Lung microvascular endothelial cell (primary cell): ENCODE results near the gene CLIC6. TPM values are rescaled to one million over a fixed set of nuclear protein-coding genes. Genes with fewer than 3 reads are reported as not detected.
"Not testable (repeated sequence)": the region's sequence is repeated elsewhere in the genome, so short reads cannot be mapped to it uniquely, and the experiment has no call there.

Source experiments
- DNase-seq, 2 donors: peaks; one replicate each; pipeline versions ENCODE4 v3.0.0 to v3.0.0-alpha.2; 2010; ENCODE audit warnings: low read depth in 2 of 2
- total RNA-seq: library from RNA; depleted of rRNA; stranded (reverse); fragments of >200 nt; gene quantifications from 2 replicates; pipeline ENCODE4 v1.2.1, GENCODE V29; 2014

Gene CLIC6
- total RNA-seq, 1 donor from 2014 or later, result not detected

DNA sequence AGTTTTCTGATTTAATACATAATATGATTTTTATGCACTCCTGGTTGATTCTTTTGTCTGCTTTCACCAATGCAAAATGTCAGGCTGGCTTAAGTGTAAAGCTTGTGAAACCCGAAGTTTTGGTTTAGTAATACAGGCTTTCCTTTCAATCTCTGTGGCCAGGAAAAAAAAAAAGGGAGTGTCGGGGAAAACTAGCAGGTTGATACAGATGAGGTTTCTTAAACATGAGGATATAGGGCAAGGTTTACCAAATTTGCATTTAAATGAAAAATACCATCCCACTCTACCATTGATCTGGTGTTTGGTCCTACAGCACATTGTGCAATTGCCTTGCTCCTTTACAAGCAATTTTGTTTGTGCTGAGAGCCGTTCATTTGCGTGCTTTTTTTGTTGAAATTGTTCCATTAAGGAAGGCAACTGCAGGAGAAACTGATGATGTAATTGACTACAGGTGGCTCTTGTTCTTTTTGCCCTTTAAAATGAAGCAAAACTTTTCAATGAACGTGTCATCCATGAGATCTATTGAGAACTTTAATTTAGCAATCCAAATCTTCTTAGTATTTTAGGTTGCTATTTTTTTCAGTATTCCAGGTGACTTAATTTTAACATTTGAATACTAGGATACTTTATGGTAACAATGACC, 22.7 kb downstream of the CLIC6 start:
- no peak for DNase-seq

DNA sequence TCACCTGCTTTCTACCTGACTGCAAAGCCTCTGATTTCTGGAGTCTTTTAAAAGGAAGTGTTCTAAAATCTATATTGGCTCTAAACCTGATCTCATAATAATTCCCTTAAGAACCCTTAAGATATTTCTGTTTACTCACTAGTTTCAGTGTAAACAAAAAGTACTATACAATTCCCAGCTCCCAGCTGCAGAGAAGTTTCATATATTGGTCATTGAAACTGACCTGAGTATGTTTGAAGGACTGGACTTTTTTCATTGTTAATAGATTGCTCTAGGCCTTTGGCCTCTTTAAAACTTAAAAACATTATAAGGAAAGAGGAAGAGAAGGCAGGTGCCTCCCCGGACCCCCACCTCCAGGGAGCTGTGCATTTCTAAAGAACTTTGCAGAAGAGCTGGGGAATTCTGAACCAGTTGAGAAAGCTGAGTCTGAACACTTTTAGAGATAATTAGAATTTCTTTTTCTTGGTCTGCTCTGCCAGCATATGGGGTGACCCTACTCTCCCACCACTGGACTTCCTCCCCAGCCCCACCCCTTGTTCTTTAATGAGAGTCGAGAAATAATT, 23.7 kb downstream of the CLIC6 start:
- no peak for DNase-seq

DNA sequence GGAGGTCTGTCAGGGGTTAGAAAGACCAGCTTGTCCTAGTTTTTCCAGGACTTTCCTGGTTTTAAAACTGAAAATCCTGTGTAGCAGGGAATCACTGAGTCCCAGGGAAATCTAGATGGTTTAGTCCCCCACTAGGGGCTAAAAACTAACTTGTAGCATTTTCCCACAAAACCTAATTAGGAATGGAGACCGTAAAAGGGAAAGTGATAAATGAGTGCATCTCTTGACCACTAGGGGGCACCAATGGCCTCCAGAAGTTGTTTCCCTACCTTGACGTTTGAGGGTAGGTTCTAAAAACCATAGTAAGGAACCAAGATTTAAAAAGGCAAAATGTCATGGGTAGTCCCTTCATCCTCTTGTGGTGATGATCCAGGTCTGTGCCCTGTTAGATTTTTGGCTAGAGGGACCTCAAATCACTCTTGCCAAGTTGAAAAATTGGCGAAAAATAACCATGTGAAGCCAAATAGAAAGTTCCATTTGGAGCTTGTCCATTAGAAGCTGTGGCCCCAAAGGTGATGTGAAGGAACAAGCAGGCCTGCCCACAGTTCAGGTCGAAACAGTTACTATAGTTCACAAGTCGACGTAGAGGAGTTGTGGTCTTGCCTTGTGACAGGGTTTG, 24.5 kb downstream of the CLIC6 start:
- peak; percentile 73 for DNase-seq

GRCh38 chr21:34695434-34695833, 26.6 kb downstream of the CLIC6 start:
- DNase-seq, result no peak

GRCh38 chr21:34696121-34696520, 27.3 kb downstream of the CLIC6 start:
- DNase-seq, result no peak

GRCh38 chr21:34697826-34698225, 29.0 kb downstream of the CLIC6 start:
- DNase-seq, result no peak

DNA sequence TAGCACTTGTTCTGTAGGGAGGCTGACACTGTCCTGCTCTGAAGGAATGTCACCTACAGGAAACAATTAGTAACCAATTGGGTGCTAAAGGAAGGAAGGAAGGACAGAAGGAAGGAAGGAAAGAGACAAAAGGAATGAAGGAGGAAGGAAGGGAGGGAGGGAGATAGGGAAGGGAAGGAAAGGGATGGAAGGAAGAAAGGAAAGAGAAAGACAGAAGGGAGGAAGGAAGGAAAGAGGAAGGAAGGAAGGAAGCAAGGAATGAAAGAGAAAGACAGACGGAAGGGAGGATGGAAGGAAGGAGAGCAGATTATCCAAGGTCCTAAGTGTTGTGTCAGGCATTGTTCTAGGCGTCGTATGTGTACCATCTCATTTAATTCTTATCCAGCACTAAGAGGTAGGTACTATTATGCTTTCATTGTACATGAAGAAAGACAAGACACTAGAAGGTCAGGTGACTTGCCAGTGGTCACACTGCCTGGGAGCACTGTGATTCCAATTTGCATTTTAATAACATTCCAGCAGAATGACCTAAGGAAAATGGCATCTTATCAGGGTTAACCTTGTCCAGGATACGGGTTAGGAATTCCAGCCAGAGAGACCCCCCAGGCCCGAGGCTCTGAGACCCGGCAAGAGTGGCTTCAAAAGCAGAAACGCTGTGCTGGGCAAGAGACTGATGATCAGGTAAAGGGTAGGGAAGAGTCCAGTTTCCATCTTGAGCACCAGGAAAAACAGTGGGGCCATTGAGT, 29.6 kb downstream of the CLIC6 start:
- DNase-seq, result no peak

DNA sequence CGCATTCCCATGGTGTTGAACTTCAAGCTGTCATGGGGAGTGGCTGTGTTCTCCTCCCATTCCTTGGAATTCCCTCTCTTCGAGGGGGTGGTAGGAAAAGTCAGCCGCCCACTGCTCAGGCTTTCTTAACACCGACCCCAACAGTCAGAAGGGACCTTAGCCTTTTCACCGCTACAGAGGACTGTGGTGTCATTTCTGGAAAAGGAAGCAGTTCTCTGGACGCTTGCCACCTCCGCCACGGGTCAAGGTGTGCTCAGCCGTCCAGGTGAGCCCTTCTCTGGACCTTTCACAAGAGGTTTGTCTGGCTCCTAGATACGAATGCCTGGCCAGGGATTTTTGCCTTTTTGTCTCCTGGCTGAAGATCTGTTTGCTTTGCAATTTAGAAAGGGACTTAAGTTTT, 31.8 kb downstream of the CLIC6 start:
- DNase-seq, result no peak

DNA sequence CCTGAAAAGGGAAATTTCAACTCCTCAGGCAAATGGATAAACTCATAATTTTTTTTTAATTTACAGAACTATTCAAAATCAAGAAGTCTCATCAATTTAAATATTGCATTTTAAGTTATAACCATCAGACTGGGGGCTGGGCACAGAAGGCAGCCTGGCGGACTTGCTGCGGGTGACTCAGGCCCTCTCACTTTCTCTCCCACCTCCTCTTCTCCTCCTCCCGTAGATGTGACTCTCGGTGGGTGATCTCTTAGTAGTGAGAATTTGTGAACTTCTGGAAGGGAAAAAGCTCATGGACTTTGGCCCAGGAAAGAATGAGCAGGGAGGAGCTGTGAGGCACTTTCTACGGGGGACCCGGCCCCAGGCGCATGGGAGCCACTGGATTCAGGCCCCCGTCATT, 32.9 kb downstream of the CLIC6 start:
- DNase-seq, result no peak

- no peak for DNase-seq
Observed at GRCh38 chr21:34702341-34703170, 33.8 kb downstream of the CLIC6 start.

DNA sequence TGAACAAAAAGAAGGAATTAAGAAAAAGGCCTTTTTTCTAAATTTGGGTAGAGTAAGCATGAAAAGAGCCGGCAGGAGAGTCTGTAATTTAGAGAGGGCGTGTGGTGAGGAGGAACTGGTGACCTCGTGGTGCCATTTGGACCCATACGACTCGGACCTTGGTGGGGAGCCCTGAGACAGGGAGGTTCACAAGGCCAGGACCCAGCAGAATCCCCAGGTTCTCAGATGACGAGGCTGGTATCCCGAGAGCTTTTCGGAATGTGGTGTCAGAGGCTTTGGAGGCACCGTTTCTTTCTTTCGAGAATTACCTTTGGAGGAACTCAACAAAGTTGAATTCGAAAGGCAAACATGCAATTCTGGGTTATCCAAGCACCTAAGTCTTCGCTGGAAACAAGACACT, 34.8 kb downstream of the CLIC6 start:
- DNase-seq, result no peak

DNA sequence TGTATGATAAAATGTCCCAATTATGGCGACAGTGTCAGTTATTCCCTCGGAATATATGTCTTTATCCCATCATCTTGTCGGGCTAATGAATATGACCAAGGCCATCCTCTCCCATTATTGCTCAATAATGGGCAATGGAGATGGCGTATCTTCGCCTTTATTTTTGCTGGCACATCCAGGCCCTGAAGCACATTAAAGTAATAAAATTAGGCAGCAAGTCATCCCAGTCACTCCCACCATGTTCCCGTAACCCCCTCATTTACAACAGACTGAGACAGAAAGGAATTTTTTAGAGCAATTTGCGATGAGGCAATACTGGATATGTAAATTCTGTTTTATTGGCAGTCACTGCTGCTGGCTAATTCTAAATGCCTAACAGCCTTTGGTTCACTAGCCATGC, 35.3 kb downstream of the CLIC6 start:
- no peak for DNase-seq

GRCh38 chr21:34705011-34705410, 36.2 kb downstream of the CLIC6 start:
- no peak for DNase-seq

DNA sequence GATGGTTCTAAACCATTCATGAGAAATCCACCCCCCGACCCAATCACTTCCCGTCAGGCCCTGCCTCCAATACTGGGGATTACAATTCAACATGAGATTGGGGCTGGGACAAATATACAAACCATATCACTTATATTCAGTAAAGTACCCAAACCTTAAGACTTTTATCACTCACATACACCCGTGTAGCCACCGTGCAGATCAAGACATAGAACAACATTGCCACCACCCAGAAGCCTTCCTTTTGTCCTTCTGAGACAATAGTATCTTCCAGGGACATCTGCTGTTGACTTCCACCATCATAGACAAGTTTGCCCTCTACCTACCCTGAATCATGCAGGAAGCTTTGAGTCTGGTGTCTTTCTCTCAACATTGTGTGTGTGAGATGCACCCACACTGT, 37.5 kb downstream of the CLIC6 start:
- DNase-seq, result no peak

DNA sequence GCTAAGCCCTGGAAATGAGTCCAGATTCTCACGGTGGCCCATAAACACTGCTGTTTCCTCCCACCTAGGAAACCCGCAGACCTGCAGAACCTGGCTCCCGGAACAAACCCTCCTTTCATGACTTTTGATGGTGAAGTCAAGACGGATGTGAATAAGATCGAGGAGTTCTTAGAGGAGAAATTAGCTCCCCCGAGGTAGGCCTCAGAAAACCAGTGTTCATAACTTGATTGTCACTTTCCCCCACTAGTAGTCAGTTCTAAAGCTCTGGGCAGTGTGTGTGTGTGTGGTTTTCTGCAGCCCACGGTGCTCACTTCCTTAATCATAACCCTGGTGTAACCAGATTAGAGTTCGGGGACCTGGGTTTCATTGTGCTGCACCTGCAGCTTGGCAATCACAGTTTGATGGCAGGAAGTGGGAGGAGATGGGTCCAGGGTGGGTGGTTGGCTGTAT, 39.1 kb downstream of the CLIC6 start:
- DNase-seq, result no peak

- DNase-seq, result no peak
Observed at GRCh38 chr21:34713621-34714020, 44.8 kb downstream of the CLIC6 start.

DNA sequence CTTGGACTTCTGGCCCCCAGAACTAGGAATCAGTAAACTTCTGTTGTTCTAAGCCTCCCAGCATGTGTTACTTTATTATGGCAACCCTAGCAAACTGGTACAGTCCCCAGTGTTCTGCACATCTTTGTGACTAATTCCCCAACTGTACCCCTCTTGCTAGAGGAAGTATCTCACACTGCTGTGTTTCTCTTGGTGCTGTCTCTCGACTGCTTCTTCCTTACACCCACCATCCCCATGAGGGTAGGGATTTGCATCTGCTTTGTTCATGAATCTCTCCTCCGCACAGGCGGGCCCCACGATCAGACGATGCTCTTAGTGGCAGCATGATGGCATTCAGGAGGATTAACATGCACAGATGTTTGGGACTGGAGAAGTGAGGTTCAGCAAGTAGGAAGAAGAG, 46.7 kb downstream of the CLIC6 start:
- DNase-seq, result no peak

DNA sequence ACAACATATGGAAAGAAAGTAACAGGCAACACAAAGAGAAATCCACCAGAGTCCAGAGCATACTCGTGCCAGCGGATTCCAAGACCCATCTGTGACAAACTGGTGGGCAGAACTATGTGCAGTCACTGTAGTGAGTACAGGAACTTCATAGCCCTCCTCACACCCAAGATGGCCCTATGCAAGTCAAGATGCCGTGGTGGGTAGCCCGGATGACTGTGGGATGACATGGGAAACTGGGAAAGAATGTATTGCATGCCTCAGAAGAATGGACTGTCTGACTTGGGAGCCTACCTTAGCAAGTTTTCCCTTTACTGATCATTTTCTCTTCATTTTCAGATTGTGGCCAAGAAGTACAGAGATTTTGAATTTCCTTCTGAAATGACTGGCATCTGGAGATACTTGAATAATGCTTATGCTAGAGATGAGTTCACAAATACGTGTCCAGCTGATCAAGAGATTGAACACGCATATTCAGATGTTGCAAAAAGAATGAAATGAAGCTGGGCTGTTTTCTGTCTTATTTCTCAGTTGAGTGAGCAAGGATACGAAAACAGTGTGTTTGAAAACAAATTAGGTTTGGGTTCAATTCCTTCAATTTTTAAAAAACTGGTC, 47.3 kb downstream of the CLIC6 start:
- no peak for DNase-seq

- not testable (repeated sequence) for DNase-seq
Observed at GRCh38 chr21:34718529-34718928, 49.7 kb downstream of the CLIC6 start.

- DNase-seq, result peak in 1 of 2 donors; percentile 5
Observed at GRCh38 chr21:34722684-34723300, 54.0 kb downstream of the CLIC6 start.
